Astrocyte of the cerebellum (primary cell): Measurements from ENCODE around the gene HSPA1L.

ENCODE experiments used
- DNase-seq: peaks from one replicate; pipeline ENCODE4 v3.0.0-alpha.2; 2011; ENCODE audit warnings: low read depth
- H3K4me3 ChIP-seq: 2 replicates; pipeline ENCODE4 v1.5.1; 2011; ENCODE audit warnings: mild to moderate bottlenecking, low read depth, low read length, moderate library complexity
- CTCF ChIP-seq: IDR thresholded peaks from 2 replicates; pipeline ENCODE4 v1.5.1; 2012; ENCODE audit warnings: low read length, low read depth, moderate library complexity, mild to moderate bottlenecking; ENCODE audit errors: missing control alignments
- in situ Hi-C: cut with HindIII; loops from 2 replicates; pipeline ENCODE4 v1.10.0; 2017; ENCODE audit warnings: low sequenced_read_pairs

Gene HSPA1L

GRCh38 chr6:31836047-31836473, 21.0 kb upstream of the HSPA1L start:
- DNase-seq: no peak
- TF ChIP-seq CTCF: no peak
- in situ Hi-C loops: no loop called here
- H3K4me3 ChIP-seq: peak overlapping the region; percentile 78

GRCh38 chr6:31834367-31835250, 19.5 kb upstream of the HSPA1L start:
- in situ Hi-C loops: no loop called here
- DNase-seq: peak; percentile 51
- H3K4me3 ChIP-seq: peak overlapping the region; percentile 78
- TF ChIP-seq CTCF: no peak

- no peak for TF ChIP-seq CTCF
- peak overlapping the region; percentile 56 for H3K4me3 ChIP-seq
- in situ Hi-C loops: no loop called here
- no peak for DNase-seq
Measured at GRCh38 chr6:31831350-31832215, 16.5 kb upstream of the HSPA1L start.

GRCh38 chr6:31830886-31831335, 15.8 kb upstream of the HSPA1L start:
- in situ Hi-C loops: no loop called here
- peak overlapping the region; percentile 56 for H3K4me3 ChIP-seq
- TF ChIP-seq CTCF: no peak
- DNase-seq: no peak

- peak overlapping the region; percentile 56 for H3K4me3 ChIP-seq
Measured at GRCh38 chr6:31829633-31830283, 14.7 kb upstream of the HSPA1L start.

More at GRCh38 chr6:31829633-31830283, 14.7 kb upstream of the HSPA1L start:
- TF ChIP-seq CTCF: no peak
- no peak for DNase-seq
- in situ Hi-C loops: no loop called here
